DND-41 (cell line): ENCODE results near the gene NFKBIZ.

Experiments used
- ATAC-seq: fragments of 200-7000 bp; cut with Tn5 transposase; 3 replicates; pipeline ENCODE4 v1.9.1; 2021; ENCODE audit warnings: low read depth; ENCODE audit not compliant: insufficient read depth
- DNase-seq: peaks from one replicate; pipeline ENCODE4 v3.0.0-alpha.2; 2020
- H2AFZ ChIP-seq: 2 replicates; pipeline ENCODE4 v1.6.0; 2012; ENCODE audit warnings: low read depth, low read length
- H3K27ac ChIP-seq: 2 replicates; pipeline ENCODE4 v1.5.1; 2012; ENCODE audit warnings: low read length, inconsistent platforms
- H3K27me3 ChIP-seq: fragments of 200-600 bp; sonication (generic); 2 replicates; pipeline ENCODE4 v1.6.0; 2012; ENCODE audit warnings: low read length, mild to moderate bottlenecking, inconsistent platforms; ENCODE audit not compliant: insufficient read depth, poor library complexity
- H3K36me3 ChIP-seq: 2 replicates; pipeline ENCODE4 v1.5.1; 2012; ENCODE audit warnings: low read length, inconsistent platforms; ENCODE audit not compliant: insufficient read depth
- H3K4me1 ChIP-seq: 2 replicates; pipeline ENCODE4 v1.5.1; 2012; ENCODE audit warnings: mild to moderate bottlenecking, low read length; ENCODE audit not compliant: insufficient read depth
- H3K4me2 ChIP-seq: 2 replicates; pipeline ENCODE4 v1.6.0; 2012; ENCODE audit warnings: mild to moderate bottlenecking, moderate library complexity, low read length, inconsistent platforms; ENCODE audit not compliant: insufficient read depth
- H3K4me3 ChIP-seq, 2 experiments: fragments of 200-600 bp in 1 of 2; shearing (Covaris generic) in 1 of 2; 2 replicates each; pipeline ENCODE4 v1.5.1; 2012 to 2016; ENCODE audit warnings: inconsistent platforms in 2 of 2, low read length in 2 of 2, mild to moderate bottlenecking in 2 of 2, low read depth in 1 of 2, moderate library complexity in 1 of 2
- H3K79me2 ChIP-seq: 2 replicates; pipeline ENCODE4 v1.6.0; 2012; ENCODE audit warnings: low read length, inconsistent platforms; ENCODE audit not compliant: insufficient read depth
- H3K9ac ChIP-seq: 2 replicates; pipeline ENCODE4 v1.6.0; 2012; ENCODE audit warnings: low read depth, mild to moderate bottlenecking, inconsistent platforms, low read length, moderate library complexity
- H3K9me3 ChIP-seq: 2 replicates; pipeline ENCODE4 v1.5.1; 2012; ENCODE audit warnings: low read length, moderate library complexity, mild to moderate bottlenecking, inconsistent platforms; ENCODE audit not compliant: insufficient read depth, severe bottlenecking
- H4K20me1 ChIP-seq: 2 replicates; pipeline ENCODE4 v1.6.0; 2012; ENCODE audit warnings: low read length; ENCODE audit not compliant: insufficient read depth
- CTCF ChIP-seq: IDR thresholded peaks from 2 replicates; pipeline ENCODE4 v1.5.1; 2012; ENCODE audit warnings: borderline replicate concordance, low read length, moderate library complexity, mild to moderate bottlenecking; ENCODE audit not compliant: poor library complexity, severe bottlenecking; ENCODE audit errors: extremely low read depth
- EZH2 ChIP-seq: IDR thresholded peaks from 3 replicates; pipeline ENCODE4 v1.6.1; 2012; ENCODE audit warnings: borderline replicate concordance, low read depth, mild to moderate bottlenecking, moderate library complexity, low read length, inconsistent platforms; ENCODE audit not compliant: severe bottlenecking

NFKBIZ gene

GRCh38 chr3:101833446-101833974, 15.8 kb upstream of the NFKBIZ start:
- no peaks in the 10 kb centered on the region for H3K36me3 ChIP-seq
- no peaks in the 10 kb centered on the region for H3K79me2 ChIP-seq
- no peak for DNase-seq
- ATAC-seq = no peak; the same call in 2 of the 3 replicates
- H3K9ac ChIP-seq = no peak overlapping the region
- no peak overlapping the region for H3K4me2 ChIP-seq
- H2AFZ ChIP-seq = no peak overlapping the region
- no peak overlapping the region for H3K4me3 ChIP-seq
- no peaks in the 10 kb centered on the region for H3K27me3 ChIP-seq
- no peaks in the 10 kb centered on the region for H3K4me1 ChIP-seq
- H3K9me3 ChIP-seq = no peaks in the 10 kb centered on the region
- no peaks in the 10 kb centered on the region for H4K20me1 ChIP-seq
- TF ChIP-seq EZH2 (no peak), CTCF (no peak)
- no peak overlapping the region for H3K27ac ChIP-seq

- Histone ChIP-seq H3K79me2 (no peaks in the 10 kb centered on the region), H3K4me3 (no peak overlapping the region), H3K27ac (no peak overlapping the region), H3K36me3 (no peaks in the 10 kb centered on the region), H3K4me1 (no peaks in the 10 kb centered on the region), H3K27me3 (no peaks in the 10 kb centered on the region), H3K9me3 (no peaks in the 10 kb centered on the region), H2AFZ (no peak overlapping the region), H3K9ac (no peak overlapping the region), H4K20me1 (no peaks in the 10 kb centered on the region), H3K4me2 (no peak overlapping the region)
- DNase-seq = no peak
- no peak for ATAC-seq
- TF ChIP-seq EZH2 (no peak), CTCF (no peak)
Measured at GRCh38 chr3:101835676-101836075, 13.6 kb upstream of the NFKBIZ start.

GRCh38 chr3:101836160-101836559, 13.2 kb upstream of the NFKBIZ start:
- Histone ChIP-seq H3K27ac (no peak overlapping the region), H4K20me1 (no peaks in the 10 kb centered on the region), H2AFZ (no peak overlapping the region), H3K79me2 (no peaks in the 10 kb centered on the region), H3K27me3 (no peaks in the 10 kb centered on the region), H3K9ac (no peak overlapping the region), H3K4me1 (no peaks in the 10 kb centered on the region), H3K36me3 (no peaks in the 10 kb centered on the region), H3K4me2 (no peak overlapping the region), H3K4me3 (no peak overlapping the region), H3K9me3 (no peaks in the 10 kb centered on the region)
- ATAC-seq (no peak), DNase-seq (no peak)
- TF ChIP-seq CTCF (no peak), EZH2 (no peak)
